ENCODE data around the gene CDKL5. TPM values are rescaled to one million over a fixed set of nuclear protein-coding genes. Genes with fewer than 3 reads are reported as not detected.
A peak's percentile ranks its signal among the peaks of the same experiment; 100 is the strongest.

CDKL5 gene
- total RNA-seq, 1 donor from 2014 or later = 33.8 TPM

DNA sequence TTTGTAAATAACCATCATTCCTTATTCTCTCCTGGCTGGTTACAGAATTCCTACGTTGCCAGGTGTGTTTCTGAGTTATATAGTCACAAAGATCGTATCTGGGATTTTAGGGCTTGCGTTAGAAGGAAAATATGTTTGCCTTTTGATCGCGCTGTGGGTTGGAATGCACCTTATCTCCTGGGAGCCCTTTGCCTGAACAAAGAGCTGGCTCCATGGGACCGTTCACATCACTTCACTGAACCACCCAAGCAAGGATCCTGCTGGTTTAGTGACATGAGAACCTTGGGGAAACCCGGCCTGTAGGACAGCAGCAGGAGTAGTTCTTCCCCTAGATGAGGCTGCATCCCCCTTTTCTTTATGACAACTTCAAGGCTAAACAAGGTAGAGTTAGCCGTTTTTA lies 194.9 kb downstream of the CDKL5 start:
- no peaks in the 10 kb centered on the region for H3K27me3 ChIP-seq
- H3K4me1 ChIP-seq = no peaks in the 10 kb centered on the region
- no peaks in the 10 kb centered on the region for H3K9me3 ChIP-seq
- intact Hi-C loops (cut with DNase I) = no loop called here
- no peaks in the 10 kb centered on the region for H3K36me3 ChIP-seq
- TF ChIP-seq, protein P1, sequence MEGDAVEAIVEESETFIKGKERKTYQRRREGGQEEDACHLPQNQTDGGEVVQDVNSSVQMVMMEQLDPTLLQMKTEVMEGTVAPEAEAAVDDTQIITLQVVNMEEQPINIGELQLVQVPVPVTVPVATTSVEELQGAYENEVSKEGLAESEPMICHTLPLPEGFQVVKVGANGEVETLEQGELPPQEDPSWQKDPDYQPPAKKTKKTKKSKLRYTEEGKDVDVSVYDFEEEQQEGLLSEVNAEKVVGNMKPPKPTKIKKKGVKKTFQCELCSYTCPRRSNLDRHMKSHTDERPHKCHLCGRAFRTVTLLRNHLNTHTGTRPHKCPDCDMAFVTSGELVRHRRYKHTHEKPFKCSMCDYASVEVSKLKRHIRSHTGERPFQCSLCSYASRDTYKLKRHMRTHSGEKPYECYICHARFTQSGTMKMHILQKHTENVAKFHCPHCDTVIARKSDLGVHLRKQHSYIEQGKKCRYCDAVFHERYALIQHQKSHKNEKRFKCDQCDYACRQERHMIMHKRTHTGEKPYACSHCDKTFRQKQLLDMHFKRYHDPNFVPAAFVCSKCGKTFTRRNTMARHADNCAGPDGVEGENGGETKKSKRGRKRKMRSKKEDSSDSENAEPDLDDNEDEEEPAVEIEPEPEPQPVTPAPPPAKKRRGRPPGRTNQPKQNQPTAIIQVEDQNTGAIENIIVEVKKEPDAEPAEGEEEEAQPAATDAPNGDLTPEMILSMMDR (IDR thresholded peaks at IDR 0.05) = no peak
- no peak overlapping the region for H3K27ac ChIP-seq
- peak; percentile 63 for ATAC-seq
- H3K4me3 ChIP-seq = no peak overlapping the region
- DNase-seq = no peak

DNA sequence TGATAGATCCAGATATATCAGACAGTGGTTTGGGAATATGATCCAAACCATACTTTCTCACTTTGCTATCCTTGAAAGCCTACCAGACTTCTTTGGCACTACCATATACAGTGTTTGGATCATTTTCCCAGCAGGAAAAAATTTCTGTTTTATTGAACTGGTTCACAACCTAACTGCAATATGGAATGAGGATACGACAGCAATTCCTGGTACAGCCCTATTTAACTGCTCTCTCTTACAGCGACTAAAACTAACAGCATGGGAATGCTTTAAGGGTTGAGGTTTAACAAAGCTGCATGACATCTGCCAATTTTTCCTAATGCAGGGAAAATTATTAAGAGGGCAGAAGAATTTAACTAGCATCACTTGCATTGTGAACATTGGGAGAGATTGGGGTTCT lies 199.2 kb downstream of the CDKL5 start:
- Histone ChIP-seq H3K36me3 (no peaks in the 10 kb centered on the region), H3K27me3 (no peaks in the 10 kb centered on the region), H3K4me1 (no peaks in the 10 kb centered on the region), H3K27ac (no peak overlapping the region), H3K4me3 (no peak overlapping the region), H3K9me3 (no peaks in the 10 kb centered on the region)
- DNase-seq = no peak
- ATAC-seq = no peak
- intact Hi-C loops (cut with DNase I) = no loop called here
- TF ChIP-seq, protein P1 (IDR thresholded peaks at IDR 0.05) = no peak

DNA sequence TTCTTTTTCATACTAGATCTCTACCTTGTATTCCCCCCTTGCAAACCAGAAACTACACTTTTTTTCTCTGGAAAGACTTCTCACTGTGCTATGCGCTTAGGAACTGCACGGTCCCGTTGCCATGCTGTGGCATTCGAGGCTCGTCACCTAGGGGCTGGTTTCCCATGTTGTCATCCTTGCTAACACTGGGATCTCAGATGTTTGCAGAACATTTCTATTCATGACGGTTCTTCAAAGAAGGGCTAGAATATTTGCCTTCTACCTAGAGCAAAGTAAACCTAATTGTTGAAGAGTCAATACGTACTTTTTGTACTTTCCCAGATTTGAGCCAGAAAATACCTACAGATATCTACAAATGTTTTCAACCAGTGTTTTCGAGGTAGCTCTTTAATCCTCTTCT lies 205.5 kb downstream of the CDKL5 start:
- H3K36me3 ChIP-seq = no peaks in the 10 kb centered on the region
- no peaks in the 10 kb centered on the region for H3K4me1 ChIP-seq
- H3K4me3 ChIP-seq = no peak overlapping the region
- no peak overlapping the region for H3K27ac ChIP-seq
- TF ChIP-seq, protein P1 (IDR thresholded peaks at IDR 0.05) = no peak
- no peak for ATAC-seq
- H3K27me3 ChIP-seq = no peaks in the 10 kb centered on the region
- DNase-seq = no peak
- H3K9me3 ChIP-seq = no peaks in the 10 kb centered on the region
- intact Hi-C loops (cut with DNase I) = no loop called here

DNA sequence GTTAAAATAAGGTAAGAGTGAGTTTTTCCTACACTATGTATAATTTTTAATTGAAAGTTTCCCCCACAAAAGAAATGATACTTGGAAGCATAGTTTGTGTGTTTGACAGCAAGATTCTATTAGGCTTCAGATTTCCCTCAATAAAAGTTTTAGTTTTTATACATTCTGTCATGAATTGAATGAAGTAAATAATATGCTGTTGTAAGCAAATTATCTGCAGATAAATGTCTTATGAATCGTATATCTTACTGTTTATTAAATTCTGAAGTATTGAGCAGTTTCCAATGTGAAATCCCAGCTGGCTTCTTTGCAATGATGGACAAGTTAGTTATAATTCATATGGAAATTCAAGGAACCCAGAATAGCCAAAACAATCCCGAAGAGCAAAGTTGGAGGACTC lies 213.0 kb downstream of the CDKL5 start:
- Histone ChIP-seq H3K27me3 (no peaks in the 10 kb centered on the region), H3K4me3 (no peak overlapping the region), H3K36me3 (no peaks in the 10 kb centered on the region), H3K27ac (no peak overlapping the region), H3K4me1 (no peaks in the 10 kb centered on the region), H3K9me3 (no peaks in the 10 kb centered on the region)
- TF ChIP-seq, protein P1 (IDR thresholded peaks at IDR 0.05) = no peak
- intact Hi-C loops (cut with DNase I) = no loop called here
- ATAC-seq (no peak), DNase-seq (no peak)

DNA sequence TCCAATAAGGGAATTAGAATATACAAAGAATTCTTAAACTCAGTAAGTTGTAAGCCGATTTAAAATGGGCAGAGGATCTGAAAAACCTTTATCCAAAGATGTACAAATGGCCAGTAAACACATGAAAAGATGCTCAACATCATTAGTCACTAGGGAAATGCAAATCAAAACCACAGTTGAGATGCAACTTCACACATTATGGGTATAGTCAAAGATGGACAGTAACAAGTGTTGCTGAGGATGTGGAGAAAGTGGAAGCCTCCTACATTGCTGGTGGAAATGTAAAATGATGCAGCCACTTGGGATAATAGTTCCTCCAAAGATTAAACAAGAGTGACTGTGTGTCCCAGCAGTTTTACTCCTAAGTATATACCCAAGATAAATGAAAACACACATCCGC lies 213.9 kb downstream of the CDKL5 start:
- H3K27me3 ChIP-seq = no peaks in the 10 kb centered on the region
- intact Hi-C loops (cut with DNase I) = no loop called here
- H3K4me3 ChIP-seq = no peak overlapping the region
- H3K4me1 ChIP-seq = no peaks in the 10 kb centered on the region
- H3K36me3 ChIP-seq = no peaks in the 10 kb centered on the region
- ATAC-seq (no peak), DNase-seq (no peak)
- TF ChIP-seq, protein P1 (IDR thresholded peaks at IDR 0.05) = no peak
- H3K27ac ChIP-seq = no peak overlapping the region
- no peaks in the 10 kb centered on the region for H3K9me3 ChIP-seq

DNA sequence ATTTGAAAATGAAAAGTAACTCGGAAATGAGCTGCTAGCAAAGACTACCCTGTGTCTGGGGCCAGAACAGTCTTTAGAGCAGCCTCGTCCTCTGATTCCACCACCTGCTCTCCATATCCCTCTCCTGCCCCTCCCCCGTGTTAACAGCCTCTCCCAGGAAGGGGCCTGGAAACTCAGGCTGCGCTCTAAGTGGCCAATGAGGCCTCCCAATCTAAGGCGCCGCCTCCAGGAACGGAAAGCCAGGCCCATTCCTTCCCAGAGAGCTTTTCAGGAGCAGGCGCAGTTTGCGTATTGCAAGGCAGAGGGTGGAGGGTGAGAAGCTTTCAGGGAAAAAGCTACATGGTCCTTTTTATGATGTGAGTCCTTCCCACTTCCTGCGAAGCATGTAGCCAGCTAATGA lies 215.3 kb downstream of the CDKL5 start:
- Histone ChIP-seq H3K36me3 (no peaks in the 10 kb centered on the region), H3K27me3 (no peaks in the 10 kb centered on the region), H3K4me1 (no peaks in the 10 kb centered on the region), H3K27ac (no peak overlapping the region), H3K4me3 (no peak overlapping the region), H3K9me3 (no peaks in the 10 kb centered on the region)
- DNase-seq = no peak
- ATAC-seq = no peak
- TF ChIP-seq, protein P1 (IDR thresholded peaks at IDR 0.05) = no peak
- intact Hi-C loops (cut with DNase I) = no loop called here

Data from upper lobe of right lung (tissue), 1 donor.